K562 (cell line): ENCODE measurements around the gene VPS16.

Experiments
- CTCF ChIP-seq, 3 experiments: IDR thresholded peaks in 2 of 3; conservative IDR thresholded peaks in 1 of 3; 2 replicates each; pipeline ENCODE4 v1.5.1; 2011 to 2012; ENCODE audit warnings: low read length in 3 of 3, mild to moderate bottlenecking in 3 of 3, control low read depth in 2 of 3, improper control_type of control experiment in 1 of 3, inconsistent platforms in 1 of 3, low read depth in 1 of 3, mixed read lengths in 1 of 3, moderate library complexity in 1 of 3; ENCODE audit not compliant: insufficient read depth in 2 of 3
- GATA2 ChIP-seq: sonication (generic); formaldehyde crosslinking; IDR thresholded peaks from 2 replicates; pipeline ENCODE4 v1.4.0; 2020; ENCODE audit warnings: mild to moderate bottlenecking, missing genetic modification reagents
- KAT8 ChIP-seq: fragments of 450-650 bp; IDR thresholded peaks from 2 replicates; pipeline ENCODE4 v1.6.1; 2016; ENCODE audit warnings: low read depth, mild to moderate bottlenecking
- MAZ ChIP-seq, 2 experiments: fragments of 450-650 bp in 1 of 2; sonication (generic) in 1 of 2; formaldehyde crosslinking; IDR thresholded peaks in 1 of 2; conservative IDR thresholded peaks in 1 of 2; 2 replicates each; pipeline versions ENCODE4 v1.4.0 to v1.5.0; 2020; ENCODE audit warnings: mild to moderate bottlenecking in 1 of 2, missing genetic modification reagents in 1 of 2
- NCOA1 ChIP-seq: fragments of 450-650 bp; IDR thresholded peaks from 2 replicates; pipeline ENCODE4 v1.6.1; 2016; ENCODE audit warnings: low read depth
- NR2C2 ChIP-seq, 2 experiments: fragments of 200-800 bp in 1 of 2; sonication (Bioruptor generic) in 1 of 2; sonication (generic) in 1 of 2; formaldehyde crosslinking in 1 of 2; IDR thresholded peaks; 2 replicates each; pipeline versions ENCODE4 v1.6.1 to v1.8.0; 2016 to 2022; ENCODE audit warnings: mild to moderate bottlenecking in 1 of 2, missing compliant biosample characterization in 1 of 2, missing genetic modification characterization in 1 of 2, missing genetic modification reagents in 1 of 2
- POLR2A ChIP-seq: fragments of 450-650 bp; conservative IDR thresholded peaks from 2 replicates; pipeline ENCODE4 v1.6.1; 2016
- RCOR1 ChIP-seq, 2 experiments: IDR thresholded peaks; 2 replicates each; pipeline ENCODE4 v1.6.1; 2012; ENCODE audit warnings: low read depth in 2 of 2, low read length in 2 of 2, borderline replicate concordance in 1 of 2, improper control_type of control experiment in 1 of 2
- SMC3 ChIP-seq: conservative IDR thresholded peaks from 2 replicates; pipeline ENCODE4 v1.6.1; 2011; ENCODE audit warnings: low read depth, low read length, improper control_type of control experiment; ENCODE audit not compliant: insufficient read depth
- TAF1 ChIP-seq: IDR thresholded peaks from 2 replicates; pipeline ENCODE4 v1.6.1; 2011; ENCODE audit warnings: mild to moderate bottlenecking, low read length, moderate library complexity; ENCODE audit not compliant: insufficient read depth, control insufficient read depth, severe bottlenecking; ENCODE audit errors: extremely low read depth
- XRCC5 ChIP-seq: fragments of 200-400 bp; formaldehyde crosslinking; IDR thresholded peaks from 2 replicates; pipeline ENCODE4 v1.6.1; 2017; ENCODE audit warnings: low read depth, mild to moderate bottlenecking, low read length
- ZNF551 ChIP-seq: fragments of 250-450 bp; sonication (Bioruptor Pico); IDR thresholded peaks from 2 replicates; pipeline ENCODE4 v1.5.0; 2021; ENCODE audit warnings: mild to moderate bottlenecking, moderate library complexity
- TF ChIP-seq, protein P1 (sequence below): fragments of 450-650 bp; formaldehyde crosslinking; IDR thresholded peaks from 2 replicates; pipeline ENCODE4 v1.4.0; 2022; ENCODE audit warnings: mild to moderate bottlenecking, moderate library complexity

GRCh38 chr20:2816583-2817340 is 23.8 kb upstream of the VPS16 start:
- TF ChIP-seq XRCC5 (no peak), ZNF551 (CRISPR knock-in tag) (no peak), SMC3 (peak; percentile 40; the same call in 1 of the 2 replicates), TAF1 (no peak), POLR2A (no peak), KAT8 (no peak), NR2C2 (CRISPR knock-in tag; IDR thresholded peaks at IDR 0.05) (no peak), NR2C2 (tag; IDR thresholded peaks at IDR 0.05) (no peak), GATA2 (CRISPR knock-in tag) (no peak), NCOA1 (no peak), RCOR1 (IDR thresholded peaks at IDR 0.05; ENCODE audit: borderline replicate concordance in 1 of 2, low read depth in 2 of 2, low read length in 2 of 2) (no peak), MAZ (CRISPR knock-in tag; conservative IDR thresholded peaks at IDR 0.05 in 1 of 2, IDR thresholded peaks at IDR 0.05 in 1 of 2) (no peak), CTCF (IDR thresholded peaks at IDR 0.05 in 2 of 3, conservative IDR thresholded peaks at IDR 0.05 in 1 of 3; ENCODE audit: insufficient read depth in 2 of 3, low read depth in 1 of 3, low read length in 3 of 3) (peak; percentile 46 to 59 (median 57))
- TF ChIP-seq, protein P1, sequence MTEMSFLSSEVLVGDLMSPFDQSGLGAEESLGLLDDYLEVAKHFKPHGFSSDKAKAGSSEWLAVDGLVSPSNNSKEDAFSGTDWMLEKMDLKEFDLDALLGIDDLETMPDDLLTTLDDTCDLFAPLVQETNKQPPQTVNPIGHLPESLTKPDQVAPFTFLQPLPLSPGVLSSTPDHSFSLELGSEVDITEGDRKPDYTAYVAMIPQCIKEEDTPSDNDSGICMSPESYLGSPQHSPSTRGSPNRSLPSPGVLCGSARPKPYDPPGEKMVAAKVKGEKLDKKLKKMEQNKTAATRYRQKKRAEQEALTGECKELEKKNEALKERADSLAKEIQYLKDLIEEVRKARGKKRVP (CRISPR knock-in tag) = no peak
